Mucosa of stomach (tissue), 1 donor: ENCODE measurements around the gene AMDHD1.

Experiments used
- H3K27me3 ChIP-seq: one replicate; pipeline ENCODE4 v1.7.0; 2013; ENCODE audit warnings: mild to moderate bottlenecking, low read length; ENCODE audit not compliant: control insufficient read depth, insufficient read depth
- H3K36me3 ChIP-seq: one replicate; pipeline ENCODE4 v1.7.0; 2013; ENCODE audit warnings: low read length; ENCODE audit not compliant: control insufficient read depth, insufficient read depth
- H3K4me1 ChIP-seq: one replicate; pipeline ENCODE4 v1.7.0; 2013; ENCODE audit warnings: mild to moderate bottlenecking, low read length; ENCODE audit not compliant: control insufficient read depth, insufficient read depth
- H3K4me3 ChIP-seq: one replicate; pipeline ENCODE4 v1.7.0; 2013; ENCODE audit warnings: low read length
- H3K9ac ChIP-seq: one replicate; pipeline ENCODE4 v1.7.0; 2013; ENCODE audit warnings: mild to moderate bottlenecking, low read length, moderate library complexity
- H3K9me3 ChIP-seq: one replicate; pipeline ENCODE4 v1.7.0; 2013; ENCODE audit warnings: mild to moderate bottlenecking, low read length, moderate library complexity; ENCODE audit not compliant: control insufficient read depth
- donor health status: Pancreatic carcinoma.

AMDHD1 gene

DNA sequence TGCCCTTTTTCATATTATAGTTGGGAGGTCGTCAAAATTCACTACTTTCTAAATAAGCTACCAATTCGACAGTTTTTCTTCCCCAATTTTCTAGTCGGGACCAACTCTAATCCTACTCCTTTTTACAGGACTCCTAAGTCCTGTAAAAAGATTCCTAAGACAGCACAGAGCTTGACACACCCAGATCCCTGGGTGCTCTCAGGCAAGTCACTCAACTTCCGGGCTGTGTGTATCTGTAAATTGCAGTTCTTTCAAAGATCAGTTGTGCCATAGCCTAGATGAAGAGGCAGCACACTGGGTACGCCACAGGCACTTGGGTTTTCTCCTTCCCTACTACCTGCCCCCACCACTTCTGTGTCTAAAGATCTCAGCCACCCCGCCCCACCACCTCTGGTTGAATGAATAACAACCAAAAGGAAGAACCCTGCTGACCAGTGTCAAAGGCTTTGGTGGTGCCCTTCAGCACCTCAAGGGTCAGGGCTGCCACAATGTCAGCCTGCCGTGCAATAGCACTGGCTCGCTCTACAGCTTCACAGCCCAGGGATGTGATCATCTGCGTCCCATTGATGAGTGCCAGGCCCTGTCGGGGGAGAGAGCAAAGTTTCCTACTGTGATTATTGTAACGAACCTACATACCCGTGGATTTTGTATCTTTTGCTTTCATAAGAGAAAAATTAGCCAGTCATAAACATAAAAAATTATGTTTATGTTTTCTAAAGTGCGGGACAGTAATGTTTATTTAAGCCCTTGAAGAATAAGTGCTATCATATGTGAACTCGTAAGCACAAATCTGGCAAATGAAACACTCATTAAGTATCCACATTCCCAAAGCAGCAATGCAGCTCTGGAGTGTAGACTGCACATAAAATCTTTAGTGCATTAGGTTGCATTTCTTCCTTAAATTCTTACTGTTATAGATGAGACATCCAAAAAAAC lies 43.8 kb downstream of the AMDHD1 start:
- Histone ChIP-seq H3K9ac (no peak overlapping the region), H3K4me3 (no peak overlapping the region), H3K36me3 (no peaks in the 10 kb centered on the region), H3K9me3 (no peaks in the 10 kb centered on the region), H3K27me3 (no peaks in the 10 kb centered on the region), H3K4me1 (no peaks in the 10 kb centered on the region)

DNA sequence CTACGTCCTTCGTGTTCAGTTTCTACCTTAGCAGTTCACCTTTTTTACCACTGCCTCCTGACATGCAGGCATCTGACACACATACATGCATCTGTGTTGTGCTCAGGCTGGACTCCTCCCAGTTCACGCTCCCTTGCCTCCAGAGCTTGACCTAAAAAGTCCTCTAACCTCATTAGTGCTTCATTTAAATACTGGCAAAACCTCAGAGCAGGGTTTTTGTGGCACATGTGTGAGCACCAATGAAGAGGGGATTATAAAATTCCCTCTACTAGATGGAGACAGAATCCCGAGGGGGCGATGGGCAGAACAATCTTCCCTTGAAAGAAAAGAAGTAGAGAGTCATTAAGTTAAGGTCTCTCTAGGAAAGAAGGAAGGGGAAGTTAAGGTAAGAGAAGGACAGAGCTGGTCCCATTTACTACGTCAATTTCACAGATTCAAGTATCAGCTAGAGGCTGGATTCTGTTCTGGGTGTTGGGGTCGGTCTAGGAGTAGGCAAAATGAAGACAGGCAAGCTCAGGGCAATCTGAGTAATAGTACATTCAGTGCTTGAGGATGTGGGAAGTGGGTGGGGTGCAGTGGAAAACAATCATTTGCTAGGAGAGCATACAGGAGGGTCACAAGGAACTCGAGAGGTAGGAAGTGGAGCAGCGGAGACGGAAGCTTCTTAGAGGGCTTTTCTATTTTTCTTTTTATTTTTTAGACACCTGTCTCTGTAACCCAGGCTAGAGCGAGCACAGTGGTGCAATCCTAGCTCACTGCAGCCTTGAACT lies 45.6 kb downstream of the AMDHD1 start:
- no peaks in the 10 kb centered on the region for H3K9me3 ChIP-seq
- no peaks in the 10 kb centered on the region for H3K4me1 ChIP-seq
- no peak overlapping the region for H3K9ac ChIP-seq
- no peaks in the 10 kb centered on the region for H3K27me3 ChIP-seq
- H3K36me3 ChIP-seq: no peaks in the 10 kb centered on the region
- no peak overlapping the region for H3K4me3 ChIP-seq

DNA sequence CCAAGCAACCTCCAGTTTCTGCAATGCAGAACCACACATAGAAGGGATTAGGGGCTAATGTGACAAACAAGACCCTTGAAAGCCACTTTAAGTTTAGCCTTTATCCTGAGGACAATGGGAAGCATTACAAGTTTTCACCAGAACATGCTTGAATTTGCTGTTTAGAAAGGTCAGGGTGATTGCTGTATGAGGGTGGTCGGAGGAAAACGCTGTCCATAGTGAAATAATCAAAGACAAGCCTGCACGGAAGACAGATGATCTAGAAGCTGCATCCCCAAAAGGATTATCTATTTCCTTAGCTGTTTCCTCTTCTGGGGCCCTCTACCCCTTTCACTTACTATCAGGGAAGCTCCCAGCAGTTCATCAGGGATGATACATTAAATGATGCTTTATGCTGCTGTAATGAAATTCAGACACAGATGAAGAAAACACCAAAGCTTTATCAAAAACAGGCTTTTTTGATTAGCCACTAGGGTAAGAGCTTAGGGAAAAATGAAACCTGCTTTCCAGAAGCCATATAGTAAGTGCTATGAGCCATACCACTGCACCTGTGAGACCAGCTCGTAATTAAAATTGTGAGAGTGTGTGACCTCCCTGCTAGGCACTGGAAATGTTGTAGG lies 46.5 kb downstream of the AMDHD1 start:
- H3K4me3 ChIP-seq: no peak overlapping the region
- no peaks in the 10 kb centered on the region for H3K27me3 ChIP-seq
- no peaks in the 10 kb centered on the region for H3K4me1 ChIP-seq
- H3K9me3 ChIP-seq: no peaks in the 10 kb centered on the region
- H3K36me3 ChIP-seq: no peaks in the 10 kb centered on the region
- no peak overlapping the region for H3K9ac ChIP-seq

DNA sequence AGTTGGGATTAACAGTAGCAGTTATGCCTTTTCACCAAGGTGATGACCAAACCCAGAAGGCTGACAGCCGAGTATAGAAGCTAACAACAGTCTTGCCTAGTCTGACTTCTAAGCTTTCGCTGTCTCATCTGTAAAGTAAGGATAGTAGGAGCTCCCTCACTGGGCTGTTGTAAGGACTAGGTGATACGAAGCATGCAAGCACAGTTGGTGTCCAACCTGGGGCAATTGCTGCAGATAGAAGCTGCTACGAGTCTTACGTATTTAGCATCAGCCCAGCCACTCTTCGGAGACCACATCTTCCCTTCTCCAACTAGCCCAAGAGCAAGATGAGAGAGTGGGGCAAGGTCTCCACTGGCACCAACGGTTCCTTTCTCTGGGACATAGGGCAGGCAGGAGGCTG lies 47.0 kb downstream of the AMDHD1 start:
- Histone ChIP-seq H3K9me3 (no peaks in the 10 kb centered on the region), H3K4me3 (no peak overlapping the region), H3K9ac (no peak overlapping the region), H3K4me1 (no peaks in the 10 kb centered on the region), H3K36me3 (no peaks in the 10 kb centered on the region), H3K27me3 (no peaks in the 10 kb centered on the region)

DNA sequence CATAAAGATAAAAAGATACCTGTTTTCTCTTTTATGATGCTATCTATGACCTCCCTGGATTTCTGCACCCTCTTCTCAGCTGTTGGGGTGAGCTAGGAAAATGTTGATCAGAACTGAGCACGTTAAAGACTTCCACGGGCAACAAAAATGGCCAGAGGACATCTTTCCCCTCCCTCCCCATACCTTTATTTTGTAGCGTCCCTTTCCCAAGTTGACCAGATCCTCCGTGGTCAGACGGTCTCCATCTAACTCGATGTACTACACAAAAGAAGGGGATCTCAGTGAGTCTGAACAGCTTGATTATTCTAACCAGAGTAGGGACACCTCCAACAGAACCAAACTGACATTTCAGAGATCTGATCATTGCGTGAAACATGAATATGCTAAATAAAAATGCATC lies 50.8 kb downstream of the AMDHD1 start:
- no peaks in the 10 kb centered on the region for H3K36me3 ChIP-seq

DNA sequence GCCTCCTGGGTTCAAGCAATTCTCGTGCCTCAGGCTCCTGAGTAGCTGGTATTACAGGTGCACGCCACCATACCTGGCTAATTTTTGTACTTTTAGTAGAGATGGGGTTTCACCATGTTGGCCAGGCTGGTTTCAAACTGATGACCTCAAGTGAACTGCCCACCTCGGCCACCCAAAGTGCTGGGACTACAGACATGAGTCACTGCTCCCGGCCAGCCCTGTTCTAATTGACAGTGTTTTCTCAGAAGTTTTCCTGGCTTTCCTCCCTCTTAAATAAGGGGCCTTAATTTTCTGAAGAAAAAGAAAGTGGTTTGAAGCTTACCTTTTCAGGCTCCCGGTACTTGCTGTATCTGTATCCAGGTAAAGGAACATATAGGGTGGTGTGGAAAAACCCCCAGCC lies 51.3 kb downstream of the AMDHD1 start:
- Histone ChIP-seq H3K9ac (no peak overlapping the region), H3K27me3 (no peaks in the 10 kb centered on the region), H3K4me1 (peaks cover 11% of the 10 kb centered on the region), H3K9me3 (no peaks in the 10 kb centered on the region), H3K4me3 (no peak overlapping the region), H3K36me3 (no peaks in the 10 kb centered on the region)

More for the DNA sequence above, 50.8 kb downstream of the AMDHD1 start:
- Histone ChIP-seq H3K27me3 (no peaks in the 10 kb centered on the region), H3K9me3 (no peaks in the 10 kb centered on the region), H3K4me3 (no peak overlapping the region), H3K9ac (no peak overlapping the region), H3K4me1 (peaks cover 11% of the 10 kb centered on the region)

DNA sequence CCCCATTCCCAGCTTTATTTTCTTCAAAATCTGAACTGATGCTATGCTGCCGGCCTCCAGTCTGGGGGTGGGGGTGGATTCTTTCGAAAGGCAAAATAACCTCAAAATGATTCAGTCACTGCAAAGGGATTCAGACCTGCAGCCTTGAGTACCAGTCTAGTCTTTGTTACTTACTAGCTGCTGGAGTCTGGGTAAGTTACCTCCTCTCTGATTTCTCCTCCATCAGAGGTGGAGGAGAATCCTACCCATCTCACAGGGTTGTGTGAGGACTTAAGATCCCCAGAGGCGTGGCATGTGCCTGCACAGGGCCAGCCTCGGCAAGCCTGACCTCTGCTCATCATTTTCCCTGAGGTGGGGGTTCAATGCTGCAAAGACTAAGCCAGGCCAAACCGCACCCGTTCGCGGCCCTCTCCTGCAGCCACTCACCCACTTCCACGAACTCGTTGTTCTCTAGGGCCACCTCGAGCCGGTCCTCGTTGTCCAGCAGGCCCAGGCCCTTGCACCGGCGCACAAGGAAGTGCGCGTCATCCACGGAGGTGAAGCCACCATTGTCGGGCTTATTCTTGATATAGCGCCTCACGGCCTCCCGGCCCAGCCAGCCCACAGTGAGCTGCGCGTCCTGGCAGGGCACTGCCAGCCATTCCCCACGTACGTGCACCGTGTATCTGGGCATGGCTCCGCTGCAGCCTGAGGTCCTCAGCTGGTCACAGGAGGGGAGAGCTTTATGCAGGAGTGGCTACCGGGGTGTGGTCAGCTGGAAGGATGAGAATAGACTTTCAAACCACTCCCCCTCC lies 52.3 kb downstream of the AMDHD1 start:
- Histone ChIP-seq H3K9ac (no peak overlapping the region), H3K36me3 (no peaks in the 10 kb centered on the region), H3K27me3 (no peaks in the 10 kb centered on the region), H3K4me1 (peaks cover 11% of the 10 kb centered on the region), H3K4me3 (no peak overlapping the region), H3K9me3 (no peaks in the 10 kb centered on the region)

DNA sequence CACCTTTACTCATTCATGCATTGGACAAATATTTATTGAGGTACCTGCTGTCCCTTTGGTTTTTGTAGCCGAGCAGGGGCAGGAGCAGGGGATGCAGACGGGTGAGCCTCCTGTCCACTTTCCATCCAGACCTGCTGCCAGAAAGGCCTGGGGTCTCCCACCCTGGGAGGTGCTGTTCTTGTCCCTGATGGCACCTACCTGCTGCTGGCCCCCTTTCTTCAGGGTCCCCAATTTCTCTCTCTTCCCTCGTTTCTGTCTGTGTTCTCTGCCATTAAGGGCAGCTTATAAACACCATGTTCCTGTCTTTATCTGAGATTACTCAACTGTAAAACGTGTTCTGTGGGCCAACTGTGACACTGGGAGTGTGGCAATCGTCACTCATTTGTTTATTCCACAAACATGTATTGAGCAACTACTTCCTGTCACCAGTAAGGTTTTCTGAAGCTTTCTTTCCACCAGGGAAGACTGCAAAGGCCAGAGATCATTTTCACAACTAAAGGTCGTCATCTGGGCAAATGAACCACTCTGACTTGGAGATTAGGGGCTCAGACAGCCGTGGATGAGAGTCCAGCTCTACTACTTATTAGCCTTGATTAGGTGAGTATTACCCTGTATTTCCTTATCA lies 53.0 kb downstream of the AMDHD1 start, which contains the start of gene HAL:
Gene HAL (minus strand): TSS at position 311 of the 625 bp plus-strand sequence. CDS start 434 bp downstream, outside the sequence.
- H3K4me3 ChIP-seq: no peak within 1 kb of the TSS
- no peak within 1 kb of the TSS for H3K9ac ChIP-seq
- H3K27me3 ChIP-seq: no peaks in the 10 kb centered on the region
- H3K36me3 ChIP-seq: no peaks in the 10 kb centered on the region
- H3K9me3 ChIP-seq: no peaks in the 10 kb centered on the region
- H3K4me1 ChIP-seq: peaks cover 11% of the 10 kb centered on the region

DNA sequence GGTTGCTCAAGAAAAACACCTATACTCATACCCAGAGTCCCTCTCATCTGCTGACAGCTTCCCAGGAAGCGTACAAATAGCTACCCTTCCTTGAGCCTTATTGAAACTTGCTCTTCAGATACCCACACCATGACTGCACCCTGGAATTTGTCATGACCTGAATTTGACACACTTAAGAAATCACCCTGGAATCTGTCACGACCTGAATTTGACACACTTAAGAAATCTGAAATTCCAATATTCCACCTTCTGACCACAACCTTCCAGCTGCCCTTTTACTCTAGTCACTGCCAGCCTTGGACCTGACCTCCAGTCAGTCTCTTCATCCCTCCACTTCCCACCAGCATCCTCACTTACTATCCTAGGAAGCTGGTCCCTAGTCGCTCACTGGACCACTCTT lies 54.1 kb downstream of the AMDHD1 start:
- no peaks in the 10 kb centered on the region for H3K36me3 ChIP-seq
- no peaks in the 10 kb centered on the region for H3K27me3 ChIP-seq
- no peaks in the 10 kb centered on the region for H3K9me3 ChIP-seq
- no peak overlapping the region for H3K4me3 ChIP-seq
- no peak overlapping the region for H3K9ac ChIP-seq
- H3K4me1 ChIP-seq: peaks cover 11% of the 10 kb centered on the region

DNA sequence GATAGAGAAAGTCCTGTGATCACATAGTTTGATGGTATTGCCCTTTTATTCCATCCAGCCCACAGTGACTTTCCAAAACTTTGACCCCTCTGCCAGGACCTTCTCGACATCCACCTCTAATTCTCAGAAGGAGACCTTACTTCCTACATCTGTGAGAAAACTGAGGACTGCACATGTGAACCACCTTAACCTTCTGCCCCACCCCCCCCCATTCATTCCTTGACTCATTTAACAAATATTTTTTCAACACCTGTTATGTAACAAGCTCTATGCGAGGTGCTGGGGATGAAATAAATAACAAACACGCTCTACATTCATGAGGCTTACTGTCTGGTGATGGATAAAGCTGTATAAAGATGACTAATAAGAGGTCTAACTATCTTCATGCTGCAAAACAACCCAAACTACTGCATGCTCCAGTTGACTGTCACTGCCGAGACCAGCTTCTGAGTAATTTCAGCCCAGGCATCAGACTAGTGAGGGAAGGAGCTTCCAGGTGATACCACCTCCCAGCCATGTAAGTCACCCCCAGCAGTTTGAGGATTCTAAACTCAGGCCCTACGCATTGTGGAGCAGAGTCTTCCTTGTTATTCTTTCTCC lies 54.9 kb downstream of the AMDHD1 start:
- H3K9ac ChIP-seq: no peak overlapping the region

More for the DNA sequence above, 54.9 kb downstream of the AMDHD1 start:
- no peak overlapping the region for H3K4me3 ChIP-seq
- H3K27me3 ChIP-seq: no peaks in the 10 kb centered on the region
- no peaks in the 10 kb centered on the region for H3K36me3 ChIP-seq
- H3K4me1 ChIP-seq: peaks cover 11% of the 10 kb centered on the region
- no peaks in the 10 kb centered on the region for H3K9me3 ChIP-seq
